ENCODE results near the gene DNAH5. TPM values are rescaled to one million over a fixed set of nuclear protein-coding genes. Genes with fewer than 3 reads are reported as not detected.

Gene DNAH5
- total and polyA plus RNA-seq, 2 experiments from 2014 or later: 0.56 to 0.97 TPM

DNA sequence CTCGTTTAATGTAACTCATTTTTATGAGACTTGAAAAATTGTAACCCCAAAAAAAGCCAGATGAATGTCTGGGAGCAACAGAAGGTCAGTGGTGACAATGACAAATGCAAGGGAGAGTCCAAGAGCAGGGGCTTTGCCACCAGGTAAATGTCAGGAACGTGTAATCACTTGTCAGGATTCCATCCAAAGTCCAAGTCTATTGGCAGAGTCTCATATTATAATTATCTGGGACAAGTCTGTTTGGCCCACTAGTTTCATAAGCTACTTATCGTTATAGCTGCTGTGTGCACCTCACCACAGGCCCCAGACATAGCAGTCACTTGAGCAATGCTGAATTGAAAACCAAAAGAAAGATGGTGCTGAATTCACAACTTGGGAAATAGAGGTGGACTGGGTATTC lies 180.8 kb downstream of the DNAH5 start (continued):
- TF ChIP-seq, protein P1, sequence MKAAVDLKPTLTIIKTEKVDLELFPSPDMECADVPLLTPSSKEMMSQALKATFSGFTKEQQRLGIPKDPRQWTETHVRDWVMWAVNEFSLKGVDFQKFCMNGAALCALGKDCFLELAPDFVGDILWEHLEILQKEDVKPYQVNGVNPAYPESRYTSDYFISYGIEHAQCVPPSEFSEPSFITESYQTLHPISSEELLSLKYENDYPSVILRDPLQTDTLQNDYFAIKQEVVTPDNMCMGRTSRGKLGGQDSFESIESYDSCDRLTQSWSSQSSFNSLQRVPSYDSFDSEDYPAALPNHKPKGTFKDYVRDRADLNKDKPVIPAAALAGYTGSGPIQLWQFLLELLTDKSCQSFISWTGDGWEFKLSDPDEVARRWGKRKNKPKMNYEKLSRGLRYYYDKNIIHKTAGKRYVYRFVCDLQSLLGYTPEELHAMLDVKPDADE (IDR thresholded peaks at IDR 0.05): no peak
- TF ChIP-seq ZNF331 (CRISPR knock-in tag; IDR thresholded peaks at IDR 0.05; ENCODE audit: low read depth) (no peak), CREB1 (CRISPR knock-in tag; IDR thresholded peaks at IDR 0.05; ENCODE audit: low read depth) (no peak), POLR2AphosphoS5 (IDR thresholded peaks at IDR 0.05; ENCODE audit: low read depth) (no peak)

DNA sequence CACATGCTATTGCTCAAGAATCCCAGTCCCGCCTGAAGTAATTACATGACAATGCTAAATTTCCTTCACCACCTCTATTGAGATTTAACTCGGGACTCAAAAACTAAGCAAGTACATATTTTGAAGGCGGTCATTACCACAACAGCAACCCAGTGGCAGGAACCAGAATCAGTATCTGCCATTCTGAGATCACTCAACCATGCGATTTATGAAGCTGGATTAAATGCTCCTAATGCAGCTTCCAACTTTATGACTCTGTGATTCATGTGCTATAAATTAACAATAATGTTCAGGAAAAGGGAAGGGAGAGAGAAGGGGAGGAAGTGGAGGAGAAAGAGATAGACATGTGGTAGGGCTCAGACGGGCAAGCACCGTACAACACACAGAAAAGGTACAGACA lies 194.7 kb downstream of the DNAH5 start:
- no peak overlapping the region for H3K27ac Mint-ChIP-seq
- no peak overlapping the region for H3K27ac ChIP-seq (ENCODE audit: low read depth)
- H3K9me2 ChIP-seq (ENCODE audit: insufficient read depth): no peaks in the 10 kb centered on the region
- H3F3A ChIP-seq (replicated peaks; ENCODE audit: low read depth): no peaks in the 10 kb centered on the region
- no peaks in the 10 kb centered on the region for H3K27me3 Mint-ChIP-seq (ENCODE audit: insufficient read depth, low read depth, poor library complexity)
- TF ChIP-seq, protein P2, sequence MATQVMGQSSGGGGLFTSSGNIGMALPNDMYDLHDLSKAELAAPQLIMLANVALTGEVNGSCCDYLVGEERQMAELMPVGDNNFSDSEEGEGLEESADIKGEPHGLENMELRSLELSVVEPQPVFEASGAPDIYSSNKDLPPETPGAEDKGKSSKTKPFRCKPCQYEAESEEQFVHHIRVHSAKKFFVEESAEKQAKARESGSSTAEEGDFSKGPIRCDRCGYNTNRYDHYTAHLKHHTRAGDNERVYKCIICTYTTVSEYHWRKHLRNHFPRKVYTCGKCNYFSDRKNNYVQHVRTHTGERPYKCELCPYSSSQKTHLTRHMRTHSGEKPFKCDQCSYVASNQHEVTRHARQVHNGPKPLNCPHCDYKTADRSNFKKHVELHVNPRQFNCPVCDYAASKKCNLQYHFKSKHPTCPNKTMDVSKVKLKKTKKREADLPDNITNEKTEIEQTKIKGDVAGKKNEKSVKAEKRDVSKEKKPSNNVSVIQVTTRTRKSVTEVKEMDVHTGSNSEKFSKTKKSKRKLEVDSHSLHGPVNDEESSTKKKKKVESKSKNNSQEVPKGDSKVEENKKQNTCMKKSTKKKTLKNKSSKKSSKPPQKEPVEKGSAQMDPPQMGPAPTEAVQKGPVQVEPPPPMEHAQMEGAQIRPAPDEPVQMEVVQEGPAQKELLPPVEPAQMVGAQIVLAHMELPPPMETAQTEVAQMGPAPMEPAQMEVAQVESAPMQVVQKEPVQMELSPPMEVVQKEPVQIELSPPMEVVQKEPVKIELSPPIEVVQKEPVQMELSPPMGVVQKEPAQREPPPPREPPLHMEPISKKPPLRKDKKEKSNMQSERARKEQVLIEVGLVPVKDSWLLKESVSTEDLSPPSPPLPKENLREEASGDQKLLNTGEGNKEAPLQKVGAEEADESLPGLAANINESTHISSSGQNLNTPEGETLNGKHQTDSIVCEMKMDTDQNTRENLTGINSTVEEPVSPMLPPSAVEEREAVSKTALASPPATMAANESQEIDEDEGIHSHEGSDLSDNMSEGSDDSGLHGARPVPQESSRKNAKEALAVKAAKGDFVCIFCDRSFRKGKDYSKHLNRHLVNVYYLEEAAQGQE (IDR thresholded peaks at IDR 0.05; ENCODE audit: unreplicated experiment): no peak
- TF ChIP-seq STAT1 (IDR thresholded peaks at IDR 0.05; ENCODE audit: unreplicated experiment): no peak
- no peak overlapping the region for H3K4me3 Mint-ChIP-seq
- peaks cover 5% of the 10 kb centered on the region; the same call in 1 of the 3 replicates for H3K9me3 Mint-ChIP-seq
- no peak overlapping the region for H3K4me3 ChIP-seq
- no peak overlapping the region for H2AFZ ChIP-seq
- no peaks in the 10 kb centered on the region for H3K36me3 Mint-ChIP-seq (ENCODE audit: low read depth)
- no peaks in the 10 kb centered on the region for H3K27me3 ChIP-seq (ENCODE audit: insufficient read depth)
- peak; percentile 41 for DNase-seq (ENCODE audit: low spot score)
- H3K4me1 Mint-ChIP-seq: peaks cover 7% of the 10 kb centered on the region; the same call in 2 of the 3 replicates
- H3K36me3 ChIP-seq (ENCODE audit: insufficient read depth): no peaks in the 10 kb centered on the region
- H3K4me2 ChIP-seq: no peak overlapping the region
- no peaks in the 10 kb centered on the region for H4K20me1 ChIP-seq (replicated peaks; ENCODE audit: insufficient read depth)
- ATAC-seq: no peak
- H3K4me1 ChIP-seq (ENCODE audit: insufficient read depth): no peaks in the 10 kb centered on the region
- H3K79me2 ChIP-seq (replicated peaks; ENCODE audit: insufficient read depth): no peaks in the 10 kb centered on the region

DNA sequence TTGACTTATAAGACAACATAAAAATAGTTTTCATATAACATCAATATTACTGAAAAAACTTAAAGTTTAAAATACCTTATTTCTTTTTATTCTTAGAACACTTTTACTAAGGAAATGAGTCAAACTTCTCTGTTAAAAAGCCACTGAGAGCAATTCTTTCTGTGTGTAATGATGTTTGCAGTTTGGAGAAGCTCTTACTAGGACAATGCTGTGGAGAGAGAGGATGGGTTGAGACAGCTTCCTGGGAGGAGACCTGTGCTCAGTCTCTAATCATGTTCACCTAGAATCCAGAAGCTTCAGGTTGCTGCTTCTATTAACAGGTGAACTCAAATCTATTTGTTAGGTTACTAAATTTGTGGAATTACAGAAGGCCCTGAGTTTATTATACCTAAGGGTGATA lies 198.5 kb downstream of the DNAH5 start:
- peaks cover 5% of the 10 kb centered on the region; the same call in 1 of the 3 replicates for H3K9me3 Mint-ChIP-seq
- H3K9me2 ChIP-seq (ENCODE audit: insufficient read depth): no peaks in the 10 kb centered on the region
- H3K27ac ChIP-seq (ENCODE audit: low read depth): no peak overlapping the region
- H3K4me1 Mint-ChIP-seq: peaks cover 7% of the 10 kb centered on the region; the same call in 2 of the 3 replicates
- H3K27ac Mint-ChIP-seq: no peak overlapping the region
- H3K4me3 Mint-ChIP-seq: no peak overlapping the region
- no peak overlapping the region for H3K4me2 ChIP-seq
- no peaks in the 10 kb centered on the region for H3K36me3 Mint-ChIP-seq (ENCODE audit: low read depth)
- no peak overlapping the region for H3K4me3 ChIP-seq
- no peaks in the 10 kb centered on the region for H3K36me3 ChIP-seq (ENCODE audit: insufficient read depth)
- DNase-seq (ENCODE audit: low spot score): no peak
- H3F3A ChIP-seq (replicated peaks; ENCODE audit: low read depth): no peaks in the 10 kb centered on the region
- H2AFZ ChIP-seq: no peak overlapping the region
- H3K4me1 ChIP-seq (ENCODE audit: insufficient read depth): no peaks in the 10 kb centered on the region
- H4K20me1 ChIP-seq (replicated peaks; ENCODE audit: insufficient read depth): no peaks in the 10 kb centered on the region
- no peaks in the 10 kb centered on the region for H3K79me2 ChIP-seq (replicated peaks; ENCODE audit: insufficient read depth)
- no peak for ATAC-seq
- H3K27me3 Mint-ChIP-seq (ENCODE audit: insufficient read depth, low read depth, poor library complexity): no peaks in the 10 kb centered on the region
- no peaks in the 10 kb centered on the region for H3K27me3 ChIP-seq (ENCODE audit: insufficient read depth)
- TF ChIP-seq, protein P3, sequence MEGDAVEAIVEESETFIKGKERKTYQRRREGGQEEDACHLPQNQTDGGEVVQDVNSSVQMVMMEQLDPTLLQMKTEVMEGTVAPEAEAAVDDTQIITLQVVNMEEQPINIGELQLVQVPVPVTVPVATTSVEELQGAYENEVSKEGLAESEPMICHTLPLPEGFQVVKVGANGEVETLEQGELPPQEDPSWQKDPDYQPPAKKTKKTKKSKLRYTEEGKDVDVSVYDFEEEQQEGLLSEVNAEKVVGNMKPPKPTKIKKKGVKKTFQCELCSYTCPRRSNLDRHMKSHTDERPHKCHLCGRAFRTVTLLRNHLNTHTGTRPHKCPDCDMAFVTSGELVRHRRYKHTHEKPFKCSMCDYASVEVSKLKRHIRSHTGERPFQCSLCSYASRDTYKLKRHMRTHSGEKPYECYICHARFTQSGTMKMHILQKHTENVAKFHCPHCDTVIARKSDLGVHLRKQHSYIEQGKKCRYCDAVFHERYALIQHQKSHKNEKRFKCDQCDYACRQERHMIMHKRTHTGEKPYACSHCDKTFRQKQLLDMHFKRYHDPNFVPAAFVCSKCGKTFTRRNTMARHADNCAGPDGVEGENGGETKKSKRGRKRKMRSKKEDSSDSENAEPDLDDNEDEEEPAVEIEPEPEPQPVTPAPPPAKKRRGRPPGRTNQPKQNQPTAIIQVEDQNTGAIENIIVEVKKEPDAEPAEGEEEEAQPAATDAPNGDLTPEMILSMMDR (conservative IDR thresholded peaks at IDR 0.05; ENCODE audit: low read depth in 2 of 2): no peak
- TF ChIP-seq EZH2phosphoT487 (IDR thresholded peaks at IDR 0.05; ENCODE audit: unreplicated experiment) (no peak), JUNB (IDR thresholded peaks at IDR 0.05; ENCODE audit: unreplicated experiment) (no peak), ZNF114 (CRISPR knock-in tag; IDR thresholded peaks at IDR 0.05) (no peak)

All from GM23338 (cell line).